ENCODE data around the gene TMEM202.

DNA sequence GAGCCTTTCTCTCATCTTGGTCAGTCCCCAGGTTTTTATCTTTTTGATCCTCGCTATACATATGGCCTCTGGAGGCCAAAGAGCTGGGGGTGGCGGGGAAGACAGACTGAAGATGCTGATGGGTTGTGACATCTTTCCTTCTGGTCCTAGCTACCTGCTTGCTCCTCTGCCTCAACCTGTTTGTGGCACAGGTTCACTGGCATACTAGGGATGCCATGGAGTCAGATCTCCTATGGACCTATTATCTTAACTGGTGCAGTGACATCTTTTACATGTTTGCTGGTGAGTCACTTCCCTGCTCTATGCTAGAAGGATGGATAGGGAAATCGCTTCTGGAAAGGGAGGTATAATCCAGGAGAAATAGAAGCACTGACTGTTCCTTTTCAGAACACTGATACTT lies 8.8 kb downstream of the TMEM202 start:
- TF ChIP-seq, protein P1, sequence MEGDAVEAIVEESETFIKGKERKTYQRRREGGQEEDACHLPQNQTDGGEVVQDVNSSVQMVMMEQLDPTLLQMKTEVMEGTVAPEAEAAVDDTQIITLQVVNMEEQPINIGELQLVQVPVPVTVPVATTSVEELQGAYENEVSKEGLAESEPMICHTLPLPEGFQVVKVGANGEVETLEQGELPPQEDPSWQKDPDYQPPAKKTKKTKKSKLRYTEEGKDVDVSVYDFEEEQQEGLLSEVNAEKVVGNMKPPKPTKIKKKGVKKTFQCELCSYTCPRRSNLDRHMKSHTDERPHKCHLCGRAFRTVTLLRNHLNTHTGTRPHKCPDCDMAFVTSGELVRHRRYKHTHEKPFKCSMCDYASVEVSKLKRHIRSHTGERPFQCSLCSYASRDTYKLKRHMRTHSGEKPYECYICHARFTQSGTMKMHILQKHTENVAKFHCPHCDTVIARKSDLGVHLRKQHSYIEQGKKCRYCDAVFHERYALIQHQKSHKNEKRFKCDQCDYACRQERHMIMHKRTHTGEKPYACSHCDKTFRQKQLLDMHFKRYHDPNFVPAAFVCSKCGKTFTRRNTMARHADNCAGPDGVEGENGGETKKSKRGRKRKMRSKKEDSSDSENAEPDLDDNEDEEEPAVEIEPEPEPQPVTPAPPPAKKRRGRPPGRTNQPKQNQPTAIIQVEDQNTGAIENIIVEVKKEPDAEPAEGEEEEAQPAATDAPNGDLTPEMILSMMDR (IDR thresholded peaks at IDR 0.05) = no peak
- TF ChIP-seq POLR2A (IDR thresholded peaks at IDR 0.05) = no peak
- TF ChIP-seq POLR2AphosphoS5 (IDR thresholded peaks at IDR 0.05) = no peak

Measured in sigmoid colon (tissue), 4 donors.